Gastroesophageal sphincter (tissue), 3 donors: ENCODE data around the gene ACTR3.

ENCODE experiments used
- EP300 ChIP-seq: sonication (generic); formaldehyde crosslinking; IDR thresholded peaks from one replicate; pipeline ENCODE4 v1.6.1; 2017; ENCODE audit warnings: antibody characterized with exemption, mild to moderate bottlenecking
- POLR2A ChIP-seq, 2 donors: fragments of 450-650 bp; IDR thresholded peaks; one replicate each; pipeline ENCODE4 v1.6.1; 2017; ENCODE audit warnings: antibody characterized with exemption in 2 of 2, mild to moderate bottlenecking in 2 of 2, moderate library complexity in 1 of 2
- POLR2AphosphoS5 ChIP-seq: sonication (generic); formaldehyde crosslinking; IDR thresholded peaks from one replicate; pipeline ENCODE4 v1.6.1; 2017; ENCODE audit warnings: antibody characterized with exemption
- TF ChIP-seq, protein P1 (sequence below), 4 experiments: fragments of 200-600 bp in 2 of 4; fragments of 450-650 bp in 2 of 4; sonication (generic) in 1 of 4; IDR thresholded peaks; one replicate each; pipeline ENCODE4 v1.5.1; 2017 to 2019; ENCODE audit warnings: antibody characterized with exemption in 4 of 4, mild to moderate bottlenecking in 2 of 4, moderate library complexity in 2 of 4

DNA sequence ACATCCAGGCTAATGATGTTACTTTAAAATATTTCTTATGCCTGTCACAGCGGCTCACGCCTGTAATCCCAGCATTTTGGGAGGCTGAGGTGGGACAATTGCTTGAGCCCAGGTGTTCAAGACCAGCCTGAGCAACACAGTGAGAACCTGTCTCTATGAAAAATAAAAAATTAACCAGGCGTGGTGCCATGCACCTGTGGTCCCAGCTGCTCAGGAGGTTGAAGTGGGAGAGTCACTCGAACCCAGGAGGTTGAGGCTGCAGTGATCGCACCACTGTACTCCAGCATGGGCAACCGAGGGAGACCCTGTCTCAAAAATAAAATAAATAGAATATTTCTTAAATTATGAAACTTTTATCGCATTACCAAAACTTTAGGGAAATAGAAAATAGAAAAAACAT lies 28.1 kb upstream of the ACTR3 start:
- TF ChIP-seq, protein P1, sequence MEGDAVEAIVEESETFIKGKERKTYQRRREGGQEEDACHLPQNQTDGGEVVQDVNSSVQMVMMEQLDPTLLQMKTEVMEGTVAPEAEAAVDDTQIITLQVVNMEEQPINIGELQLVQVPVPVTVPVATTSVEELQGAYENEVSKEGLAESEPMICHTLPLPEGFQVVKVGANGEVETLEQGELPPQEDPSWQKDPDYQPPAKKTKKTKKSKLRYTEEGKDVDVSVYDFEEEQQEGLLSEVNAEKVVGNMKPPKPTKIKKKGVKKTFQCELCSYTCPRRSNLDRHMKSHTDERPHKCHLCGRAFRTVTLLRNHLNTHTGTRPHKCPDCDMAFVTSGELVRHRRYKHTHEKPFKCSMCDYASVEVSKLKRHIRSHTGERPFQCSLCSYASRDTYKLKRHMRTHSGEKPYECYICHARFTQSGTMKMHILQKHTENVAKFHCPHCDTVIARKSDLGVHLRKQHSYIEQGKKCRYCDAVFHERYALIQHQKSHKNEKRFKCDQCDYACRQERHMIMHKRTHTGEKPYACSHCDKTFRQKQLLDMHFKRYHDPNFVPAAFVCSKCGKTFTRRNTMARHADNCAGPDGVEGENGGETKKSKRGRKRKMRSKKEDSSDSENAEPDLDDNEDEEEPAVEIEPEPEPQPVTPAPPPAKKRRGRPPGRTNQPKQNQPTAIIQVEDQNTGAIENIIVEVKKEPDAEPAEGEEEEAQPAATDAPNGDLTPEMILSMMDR (IDR thresholded peaks at IDR 0.05), result no peak
- TF ChIP-seq POLR2AphosphoS5 (no peak), POLR2A (IDR thresholded peaks at IDR 0.05) (no peak), EP300 (no peak)
